Astrocyte (in vitro differentiated cells and primary cell): ENCODE results near the gene UNC5B. TPM values are rescaled to one million over a fixed set of nuclear protein-coding genes. Genes with fewer than 3 reads are reported as not detected.

Experiments
- DNase-seq: peaks from one replicate; pipeline ENCODE4 v3.0.0-alpha.2; 2010; ENCODE audit warnings: low read depth
- FAIRE-seq: peaks from 2 replicates; lab custom pipeline; 2011; peaks lifted over from hg19 to GRCh38; lab: Jason Lieb, UNC
- H2AFZ ChIP-seq: 2 replicates; pipeline ENCODE4 v1.6.0; 2012; ENCODE audit warnings: low read depth, low read length, inconsistent platforms
- H3K27ac ChIP-seq: 2 replicates; pipeline ENCODE4 v1.5.1; 2011; ENCODE audit warnings: low read depth, low read length, inconsistent platforms
- H3K27me3 ChIP-seq: 2 replicates; pipeline ENCODE4 v1.6.0; 2011; ENCODE audit warnings: low read length, inconsistent platforms; ENCODE audit not compliant: insufficient read depth
- H3K36me3 ChIP-seq: 2 replicates; pipeline ENCODE4 v1.5.1; 2011; ENCODE audit warnings: low read length, inconsistent platforms; ENCODE audit not compliant: insufficient read depth
- H3K4me1 ChIP-seq: 2 replicates; pipeline ENCODE4 v1.5.1; 2011; ENCODE audit warnings: low read length, inconsistent platforms; ENCODE audit not compliant: insufficient read depth
- H3K4me2 ChIP-seq: 2 replicates; pipeline ENCODE4 v1.6.0; 2012; ENCODE audit warnings: low read length, inconsistent platforms
- H3K4me3 ChIP-seq: 2 replicates; pipeline ENCODE4 v1.5.1; 2011; ENCODE audit warnings: low read depth, mild to moderate bottlenecking, low read length, inconsistent platforms; ENCODE audit not compliant: insufficient read depth
- H3K79me2 ChIP-seq: 2 replicates; pipeline ENCODE4 v1.6.0; 2012; ENCODE audit warnings: mild to moderate bottlenecking, low read length, inconsistent platforms; ENCODE audit not compliant: insufficient read depth
- H3K9ac ChIP-seq: 2 replicates; pipeline ENCODE4 v1.6.0; 2012; ENCODE audit warnings: mild to moderate bottlenecking, low read length, inconsistent platforms
- H3K9me3 ChIP-seq: 2 replicates; pipeline ENCODE4 v1.5.1; 2012; ENCODE audit warnings: low read depth, mild to moderate bottlenecking, low read length, inconsistent platforms; ENCODE audit not compliant: insufficient read depth
- H4K20me1 ChIP-seq: 2 replicates; pipeline ENCODE4 v1.6.0; 2012; ENCODE audit warnings: low read length, inconsistent platforms; ENCODE audit not compliant: insufficient read depth
- H3K27ac Mint-ChIP-seq: one replicate; pipeline ENCODE4 v1.8.0; 2021; ENCODE audit warnings: mild to moderate bottlenecking, mixed read lengths; ENCODE audit not compliant: unreplicated experiment
- H3K27me3 Mint-ChIP-seq: one replicate; pipeline ENCODE4 v1.8.0; 2021; ENCODE audit warnings: low read depth, mixed read lengths; ENCODE audit not compliant: unreplicated experiment
- H3K36me3 Mint-ChIP-seq: one replicate; pipeline ENCODE4 v1.8.0; 2021; ENCODE audit warnings: low read depth, mixed read lengths; ENCODE audit not compliant: unreplicated experiment
- H3K4me1 Mint-ChIP-seq: one replicate; pipeline ENCODE4 v1.8.0; 2021; ENCODE audit warnings: low read depth, mixed read lengths; ENCODE audit not compliant: unreplicated experiment
- H3K4me3 Mint-ChIP-seq: one replicate; pipeline ENCODE4 v1.8.0; 2021; ENCODE audit warnings: mild to moderate bottlenecking, moderate library complexity, mixed read lengths; ENCODE audit not compliant: unreplicated experiment
- H3K9me3 Mint-ChIP-seq: one replicate; pipeline ENCODE4 v1.8.0; 2021; ENCODE audit warnings: mild to moderate bottlenecking, mixed read lengths; ENCODE audit not compliant: unreplicated experiment
- CTCF ChIP-seq: IDR thresholded peaks from 2 replicates; pipeline ENCODE4 v1.5.1; 2011; ENCODE audit warnings: low read depth, mild to moderate bottlenecking, inconsistent platforms, low read length, moderate library complexity; ENCODE audit not compliant: insufficient read depth
- EZH2 ChIP-seq: IDR thresholded peaks from 2 replicates; pipeline ENCODE4 v1.6.1; 2012; ENCODE audit warnings: mild to moderate bottlenecking, low read length, inconsistent platforms; ENCODE audit not compliant: insufficient read depth
- total RNA-seq: library from RNA; stranded (reverse); gene quantifications from 2 replicates; pipeline ENCODE4 v1.2.1, GENCODE V29; 2021

UNC5B gene
- total RNA-seq, 1 donor from 2014 or later, result 15.0 TPM

GRCh38 chr10:71339796-71340589 is 127.6 kb downstream of the UNC5B start:
- Histone ChIP-seq H3K27ac (no peak overlapping the region), H3K79me2 (no peaks in the 10 kb centered on the region), H3K27me3 (no peaks in the 10 kb centered on the region), H3K4me2 (no peak overlapping the region), H4K20me1 (no peaks in the 10 kb centered on the region), H3K9ac (no peak overlapping the region), H3K4me3 (no peak overlapping the region), H2AFZ (no peak overlapping the region), H3K4me1 (no peaks in the 10 kb centered on the region), H3K36me3 (no peaks in the 10 kb centered on the region), H3K9me3 (no peaks in the 10 kb centered on the region)
- H3K4me1 Mint-ChIP-seq, result peaks cover 10% of the 10 kb centered on the region
- peaks cover 3% of the 10 kb centered on the region for H3K36me3 Mint-ChIP-seq
- H3K9me3 Mint-ChIP-seq, result peaks cover 3% of the 10 kb centered on the region
- peaks cover 40% of the 10 kb centered on the region for H3K27me3 Mint-ChIP-seq
- peak overlapping the region; percentile 58 for H3K27ac Mint-ChIP-seq
- DNase-seq, result no peak
- TF ChIP-seq EZH2 (no peak), CTCF (no peak)
- H3K4me3 Mint-ChIP-seq, result no peak overlapping the region
- no peak for FAIRE-seq

- H3K36me3 ChIP-seq, result no peaks in the 10 kb centered on the region
- TF ChIP-seq EZH2 (no peak), CTCF (no peak)
- no peak overlapping the region for H3K4me2 ChIP-seq
- Mint-ChIP-seq H3K4me1 (peaks cover 6% of the 10 kb centered on the region), H3K9me3 (peaks cover 3% of the 10 kb centered on the region), H3K27ac (no peak overlapping the region), H3K27me3 (peaks cover 49% of the 10 kb centered on the region), H3K36me3 (peaks cover 3% of the 10 kb centered on the region), H3K4me3 (peak overlapping the region; percentile 50)
- no peaks in the 10 kb centered on the region for H3K4me1 ChIP-seq
- H3K79me2 ChIP-seq, result no peaks in the 10 kb centered on the region
- FAIRE-seq (no peak), DNase-seq (no peak)
- no peaks in the 10 kb centered on the region for H3K9me3 ChIP-seq
- no peak overlapping the region for H3K27ac ChIP-seq
- H3K27me3 ChIP-seq, result no peaks in the 10 kb centered on the region
- H3K4me3 ChIP-seq, result no peak overlapping the region
- H3K9ac ChIP-seq, result no peak overlapping the region
- no peak overlapping the region for H2AFZ ChIP-seq
- no peaks in the 10 kb centered on the region for H4K20me1 ChIP-seq
These were observed 130.4 kb downstream of the UNC5B start for GRCh38 chr10:71342573-71343391.
